ENCODE measurements around the gene AKT3.
"Not testable (repeated sequence)": the region's sequence is repeated elsewhere in the genome, so short reads cannot be mapped to it uniquely, and the experiment has no call there.

AKT3 gene

GRCh38 chr1:243705585-243705984 is 144.5 kb downstream of the AKT3 start:
- Histone ChIP-seq H3K4me3 (ENCODE audit: low read depth in 1 of 5, low read length in 5 of 5) (no peak overlapping the region), H3K9me3 (ENCODE audit: control insufficient read depth in 5 of 5, low read length in 5 of 5) (no peaks in the 10 kb centered on the region), H3K36me3 (ENCODE audit: control insufficient read depth in 5 of 5, insufficient read depth in 5 of 5, low read length in 5 of 5) (no peaks in the 10 kb centered on the region), H3K9ac (ENCODE audit: low read length in 5 of 5) (no peak overlapping the region), H3K4me1 (ENCODE audit: control insufficient read depth in 5 of 5, insufficient read depth in 5 of 5, low read length in 5 of 5) (no peaks in the 10 kb centered on the region), H3K27ac (ENCODE audit: low read depth, low read length) (no peak overlapping the region), H3K27me3 (ENCODE audit: control insufficient read depth in 5 of 5, insufficient read depth in 4 of 5, low read length in 5 of 5) (no peaks in the 10 kb centered on the region)

GRCh38 chr1:243701872-243702271 is 148.2 kb downstream of the AKT3 start:
- Histone ChIP-seq H3K9ac (ENCODE audit: low read length in 5 of 5) (no peak overlapping the region), H3K27ac (ENCODE audit: low read depth, low read length) (no peak overlapping the region), H3K4me3 (ENCODE audit: low read depth in 1 of 5, low read length in 5 of 5) (no peak overlapping the region), H3K36me3 (ENCODE audit: control insufficient read depth in 5 of 5, insufficient read depth in 5 of 5, low read length in 5 of 5) (no peaks in the 10 kb centered on the region), H3K27me3 (ENCODE audit: control insufficient read depth in 5 of 5, insufficient read depth in 4 of 5, low read length in 5 of 5) (no peaks in the 10 kb centered on the region), H3K4me1 (ENCODE audit: control insufficient read depth in 5 of 5, insufficient read depth in 5 of 5, low read length in 5 of 5) (no peaks in the 10 kb centered on the region), H3K9me3 (ENCODE audit: control insufficient read depth in 5 of 5, low read length in 5 of 5) (no peaks in the 10 kb centered on the region)

DNA sequence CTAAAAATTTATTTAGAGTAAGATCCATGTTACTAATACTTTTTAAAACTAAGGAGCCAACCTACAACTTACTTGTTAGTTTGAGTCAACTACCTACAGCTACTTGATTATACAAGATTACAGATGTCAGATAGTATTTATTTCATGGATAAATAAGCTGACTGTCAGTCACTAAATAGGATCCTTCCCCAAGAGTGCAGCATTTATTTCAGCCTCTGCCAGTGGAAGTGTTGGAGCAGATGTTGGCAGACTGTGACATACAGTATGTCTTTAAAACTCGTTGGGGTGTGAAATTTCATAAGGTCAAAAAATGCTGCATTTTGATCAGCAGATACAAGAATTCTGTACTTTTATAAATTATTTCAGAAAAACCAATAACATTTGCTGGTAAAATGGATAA is 156.2 kb downstream of the AKT3 start:
- peaks cover 0 to 4% (median 0%) of the 10 kb centered on the region in 5 donors for H3K36me3 ChIP-seq (ENCODE audit: control insufficient read depth in 5 of 5, insufficient read depth in 5 of 5, low read length in 5 of 5)
- H3K9me3 ChIP-seq (ENCODE audit: control insufficient read depth in 5 of 5, low read length in 5 of 5): no peaks in the 10 kb centered on the region
- H3K4me1 ChIP-seq (ENCODE audit: control insufficient read depth in 5 of 5, insufficient read depth in 5 of 5, low read length in 5 of 5): no peaks in the 10 kb centered on the region
- no peaks in the 10 kb centered on the region for H3K27me3 ChIP-seq (ENCODE audit: control insufficient read depth in 5 of 5, insufficient read depth in 4 of 5, low read length in 5 of 5)
- H3K4me3 ChIP-seq (ENCODE audit: low read depth in 1 of 5, low read length in 5 of 5): no peak overlapping the region
- H3K9ac ChIP-seq (ENCODE audit: low read length in 5 of 5): no peak overlapping the region
- H3K27ac ChIP-seq (ENCODE audit: low read depth, low read length): no peak overlapping the region

DNA sequence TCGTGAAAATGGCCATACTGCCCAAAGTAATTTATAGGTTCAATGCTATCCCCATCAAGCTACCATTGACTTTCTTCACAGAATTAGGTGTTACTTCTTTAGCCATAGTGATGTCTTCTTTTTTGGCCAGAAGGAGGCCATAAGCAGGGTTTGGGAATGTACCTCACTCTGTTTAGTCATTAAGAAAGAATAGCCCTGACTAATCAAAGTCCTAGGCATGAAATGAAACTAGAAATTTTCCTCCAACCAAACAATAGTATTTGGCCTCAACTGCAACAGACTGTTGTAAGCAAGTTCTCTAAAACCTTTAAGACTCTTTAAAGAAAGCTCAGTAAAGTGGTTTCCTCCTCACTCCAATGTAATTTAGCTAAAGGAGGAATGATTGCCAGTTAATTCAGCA is 163.9 kb downstream of the AKT3 start:
- H3K4me1 ChIP-seq (ENCODE audit: control insufficient read depth in 5 of 5, insufficient read depth in 5 of 5, low read length in 5 of 5): no peaks in the 10 kb centered on the region
- H3K4me3 ChIP-seq (ENCODE audit: low read depth in 1 of 5, low read length in 5 of 5): no peak overlapping the region
- H3K27me3 ChIP-seq (ENCODE audit: control insufficient read depth in 5 of 5, insufficient read depth in 4 of 5, low read length in 5 of 5): no peaks in the 10 kb centered on the region
- H3K36me3 ChIP-seq (ENCODE audit: control insufficient read depth in 5 of 5, insufficient read depth in 5 of 5, low read length in 5 of 5): peaks cover 0 to 3% (median 0%) of the 10 kb centered on the region in 5 donors
- no peaks in the 10 kb centered on the region for H3K9me3 ChIP-seq (ENCODE audit: control insufficient read depth in 5 of 5, low read length in 5 of 5)
- no peak overlapping the region for H3K27ac ChIP-seq (ENCODE audit: low read depth, low read length)
- no peak overlapping the region for H3K9ac ChIP-seq (ENCODE audit: low read length in 5 of 5)

GRCh38 chr1:243680860-243681259 is 169.2 kb downstream of the AKT3 start:
- Histone ChIP-seq H3K27ac (ENCODE audit: low read depth, low read length) (no peak overlapping the region), H3K9ac (ENCODE audit: low read length in 5 of 5) (no peak overlapping the region), H3K36me3 (ENCODE audit: control insufficient read depth in 5 of 5, insufficient read depth in 5 of 5, low read length in 5 of 5) (no peaks in the 10 kb centered on the region), H3K9me3 (ENCODE audit: control insufficient read depth in 5 of 5, low read length in 5 of 5) (no peaks in the 10 kb centered on the region), H3K4me1 (ENCODE audit: control insufficient read depth in 5 of 5, insufficient read depth in 5 of 5, low read length in 5 of 5) (no peaks in the 10 kb centered on the region), H3K4me3 (ENCODE audit: low read depth in 1 of 5, low read length in 5 of 5) (no peak overlapping the region), H3K27me3 (ENCODE audit: control insufficient read depth in 5 of 5, insufficient read depth in 4 of 5, low read length in 5 of 5) (no peaks in the 10 kb centered on the region)

DNA sequence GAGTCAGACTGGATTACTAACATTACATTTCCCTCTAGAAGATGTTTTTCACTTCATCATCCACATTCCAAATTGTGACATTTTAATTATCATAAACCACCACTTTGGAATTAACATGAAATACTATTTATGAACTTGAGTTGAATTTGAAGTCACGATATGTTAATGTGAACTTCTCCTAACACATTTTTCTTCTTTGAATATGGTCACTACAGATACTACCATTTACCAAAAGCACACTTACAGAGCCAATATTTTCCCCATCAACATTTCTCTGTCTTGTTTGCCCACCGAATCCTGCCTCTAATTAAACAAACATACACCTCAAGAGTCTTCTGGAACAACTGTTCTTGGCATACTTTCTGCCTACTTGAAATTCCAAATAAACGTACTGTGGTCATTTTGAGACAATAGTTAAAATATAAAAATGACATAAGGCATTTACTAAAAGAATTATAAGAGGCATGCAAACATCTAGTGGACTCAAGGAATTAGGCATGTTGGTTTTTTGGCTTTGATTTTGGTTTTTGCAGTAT is 177.4 kb downstream of the AKT3 start:
- H3K36me3 ChIP-seq (ENCODE audit: control insufficient read depth in 5 of 5, insufficient read depth in 5 of 5, low read length in 5 of 5): no peaks in the 10 kb centered on the region
- no peaks in the 10 kb centered on the region for H3K27me3 ChIP-seq (ENCODE audit: control insufficient read depth in 5 of 5, insufficient read depth in 4 of 5, low read length in 5 of 5)
- no peaks in the 10 kb centered on the region for H3K4me1 ChIP-seq (ENCODE audit: control insufficient read depth in 5 of 5, insufficient read depth in 5 of 5, low read length in 5 of 5)
- no peak overlapping the region for H3K4me3 ChIP-seq (ENCODE audit: low read depth in 1 of 5, low read length in 5 of 5)
- H3K27ac ChIP-seq (ENCODE audit: low read depth, low read length): no peak overlapping the region
- no peak overlapping the region for H3K9ac ChIP-seq (ENCODE audit: low read length in 5 of 5)
- no peaks in the 10 kb centered on the region for H3K9me3 ChIP-seq (ENCODE audit: control insufficient read depth in 5 of 5, low read length in 5 of 5)

DNA sequence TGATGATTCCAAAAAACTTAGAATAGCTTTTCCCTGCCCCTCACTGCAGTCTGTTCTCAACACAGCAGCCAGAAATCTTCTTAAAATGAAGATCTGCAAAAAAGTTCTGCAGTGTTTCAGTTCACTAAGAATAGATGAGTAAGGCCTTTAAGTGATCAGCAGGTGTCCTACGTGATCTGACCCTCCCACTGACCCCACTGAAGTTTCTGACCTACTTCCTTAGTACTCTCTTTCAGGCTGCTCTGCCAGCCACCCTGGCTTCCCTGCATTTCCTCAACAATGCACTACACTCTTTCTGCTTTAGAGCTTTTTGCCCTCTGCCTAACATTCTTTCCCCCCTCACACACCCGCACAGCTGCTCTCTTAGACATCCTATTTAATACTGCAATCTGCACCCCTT is 182.5 kb downstream of the AKT3 start:
- H3K27ac ChIP-seq (ENCODE audit: low read depth, low read length): no peak overlapping the region
- peaks cover 0 to 4% (median 0%) of the 10 kb centered on the region in 5 donors for H3K36me3 ChIP-seq (ENCODE audit: control insufficient read depth in 5 of 5, insufficient read depth in 5 of 5, low read length in 5 of 5)
- no peak overlapping the region for H3K9ac ChIP-seq (ENCODE audit: low read length in 5 of 5)
- H3K9me3 ChIP-seq (ENCODE audit: control insufficient read depth in 5 of 5, low read length in 5 of 5): no peaks in the 10 kb centered on the region
- no peaks in the 10 kb centered on the region for H3K27me3 ChIP-seq (ENCODE audit: control insufficient read depth in 5 of 5, insufficient read depth in 4 of 5, low read length in 5 of 5)
- H3K4me3 ChIP-seq (ENCODE audit: low read depth in 1 of 5, low read length in 5 of 5): no peak overlapping the region
- no peaks in the 10 kb centered on the region for H3K4me1 ChIP-seq (ENCODE audit: control insufficient read depth in 5 of 5, insufficient read depth in 5 of 5, low read length in 5 of 5)

GRCh38 chr1:243667133-243667532 is 182.9 kb downstream of the AKT3 start:
- H3K36me3 ChIP-seq (ENCODE audit: control insufficient read depth in 5 of 5, insufficient read depth in 5 of 5, low read length in 5 of 5): peaks cover 0 to 4% (median 0%) of the 10 kb centered on the region in 5 donors

GRCh38 chr1:243663651-243664050 is 186.4 kb downstream of the AKT3 start:
- Histone ChIP-seq H3K9me3 (ENCODE audit: control insufficient read depth in 5 of 5, low read length in 5 of 5) (peaks cover 0 to 4% (median 0%) of the 10 kb centered on the region in 5 donors), H3K36me3 (ENCODE audit: control insufficient read depth in 5 of 5, insufficient read depth in 5 of 5, low read length in 5 of 5) (peaks cover 0 to 4% (median 0%) of the 10 kb centered on the region in 5 donors), H3K4me1 (ENCODE audit: control insufficient read depth in 5 of 5, insufficient read depth in 5 of 5, low read length in 5 of 5) (no peaks in the 10 kb centered on the region), H3K27me3 (ENCODE audit: control insufficient read depth in 5 of 5, insufficient read depth in 4 of 5, low read length in 5 of 5) (no peaks in the 10 kb centered on the region), H3K4me3 (ENCODE audit: low read depth in 1 of 5, low read length in 5 of 5) (no peak overlapping the region), H3K27ac (ENCODE audit: low read depth, low read length) (no peak overlapping the region), H3K9ac (ENCODE audit: low read length in 5 of 5) (no peak overlapping the region)

More at GRCh38 chr1:243667133-243667532, 182.9 kb downstream of the AKT3 start:
- no peaks in the 10 kb centered on the region for H3K9me3 ChIP-seq (ENCODE audit: control insufficient read depth in 5 of 5, low read length in 5 of 5)
- H3K9ac ChIP-seq (ENCODE audit: low read length in 5 of 5): no peak overlapping the region
- H3K4me1 ChIP-seq (ENCODE audit: control insufficient read depth in 5 of 5, insufficient read depth in 5 of 5, low read length in 5 of 5): no peaks in the 10 kb centered on the region
- no peak overlapping the region for H3K4me3 ChIP-seq (ENCODE audit: low read depth in 1 of 5, low read length in 5 of 5)
- H3K27ac ChIP-seq (ENCODE audit: low read depth, low read length): no peak overlapping the region
- H3K27me3 ChIP-seq (ENCODE audit: control insufficient read depth in 5 of 5, insufficient read depth in 4 of 5, low read length in 5 of 5): no peaks in the 10 kb centered on the region

DNA sequence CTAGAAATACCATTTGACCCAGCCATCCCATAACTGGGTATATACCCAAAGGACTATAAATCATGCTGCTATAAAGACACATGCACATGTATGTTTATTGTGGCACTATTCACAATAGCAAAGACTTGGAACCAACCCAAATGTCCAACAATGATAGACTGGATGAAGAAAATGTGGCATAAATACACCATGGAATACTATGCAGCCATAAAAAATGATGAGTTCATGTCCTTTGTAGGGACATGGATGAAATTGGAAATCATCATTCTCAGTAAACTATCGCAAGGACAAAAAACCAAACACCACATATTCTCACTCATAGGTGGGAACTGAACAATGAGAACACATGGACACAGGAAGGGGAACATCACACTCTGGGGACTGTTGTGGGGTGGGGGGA is 187.9 kb downstream of the AKT3 start:
- not testable (repeated sequence) for H3K4me1 ChIP-seq (ENCODE audit: control insufficient read depth in 5 of 5, insufficient read depth in 5 of 5, low read length in 5 of 5); H3K9me3 ChIP-seq (ENCODE audit: control insufficient read depth in 5 of 5, low read length in 5 of 5); H3K9ac ChIP-seq (ENCODE audit: low read length in 5 of 5); H3K4me3 ChIP-seq (ENCODE audit: low read depth in 1 of 5, low read length in 5 of 5); H3K36me3 ChIP-seq (ENCODE audit: control insufficient read depth in 5 of 5, insufficient read depth in 5 of 5, low read length in 5 of 5); H3K27me3 ChIP-seq (ENCODE audit: control insufficient read depth in 5 of 5, insufficient read depth in 4 of 5, low read length in 5 of 5); H3K27ac ChIP-seq (ENCODE audit: low read depth, low read length)
